OCI-LY7 (cell line): ENCODE data around the gene IQSEC1. TPM values are rescaled to one million over a fixed set of nuclear protein-coding genes. Genes with fewer than 3 reads are reported as not detected.

Source experiments
- BruUV-seq: library from RNA; stranded (reverse); fragments of 400-500 nt; replicated peaks from 2 replicates; lab custom pipeline; 2021; lab: Mats Ljungman, UMichigan
- CTCF ChIA-PET: fragments of 300-600 bp; sonication (Branson Sonifier 250); formaldehyde crosslinking; loops from one replicate; lab custom pipeline; 2022; ENCODE audit warnings: antibody characterized with exemption; ENCODE audit not compliant: unreplicated experiment; lab: Charles Lee
- POLR2A ChIA-PET: fragments of 300-600 bp; sonication (Branson Sonifier 250); formaldehyde crosslinking; loops from one replicate; lab custom pipeline; 2022; ENCODE audit warnings: antibody characterized with exemption; lab: Charles Lee
- DNase-seq: peaks from one replicate; pipeline ENCODE4 v3.0.0-alpha.2; 2015; ENCODE audit warnings: low spot score
- H2AFZ ChIP-seq: fragments of 200-600 bp; sonication (generic), shearing (Covaris generic); 2 replicates; pipeline ENCODE4 v1.6.1; 2014; ENCODE audit warnings: mild to moderate bottlenecking, antibody characterized with exemption, low read length, moderate library complexity
- H3K27ac ChIP-seq: fragments of 200-600 bp; sonication (generic); 2 replicates; pipeline ENCODE4 v1.5.1; 2014; ENCODE audit warnings: mixed run types, low read depth, mild to moderate bottlenecking, moderate library complexity, low read length, inconsistent platforms; ENCODE audit not compliant: poor library complexity, severe bottlenecking
- H3K36me3 ChIP-seq: fragments of 200-600 bp; sonication (generic); 2 replicates; pipeline ENCODE4 v1.6.1; 2014; ENCODE audit warnings: mild to moderate bottlenecking, antibody characterized with exemption, low read length, moderate library complexity, mixed read lengths; ENCODE audit not compliant: insufficient read depth
- H3K4me1 ChIP-seq: fragments of 200-600 bp; sonication (generic); 2 replicates; pipeline ENCODE4 v1.5.1; 2014; ENCODE audit warnings: mild to moderate bottlenecking, low read length; ENCODE audit not compliant: insufficient read depth, poor library complexity, severe bottlenecking
- H3K4me2 ChIP-seq: fragments of 200-600 bp; sonication (generic); 2 replicates; pipeline ENCODE4 v1.6.1; 2014; ENCODE audit warnings: mild to moderate bottlenecking, low read length
- H3K4me3 ChIP-seq: fragments of 200-600 bp; sonication (generic); 2 replicates; pipeline ENCODE4 v1.5.1; 2014; ENCODE audit warnings: mild to moderate bottlenecking, low read depth, low read length; ENCODE audit not compliant: poor library complexity, severe bottlenecking
- H3K79me2 ChIP-seq: fragments of 200-600 bp; sonication (generic); 2 replicates; pipeline ENCODE4 v1.6.1; 2016; ENCODE audit warnings: low read depth, mild to moderate bottlenecking, low read length, moderate library complexity, mixed read lengths; ENCODE audit not compliant: insufficient read depth
- H3K9me2 ChIP-seq: fragments of 200-600 bp; sonication (generic); 2 replicates; pipeline ENCODE4 v1.6.1; 2016; ENCODE audit warnings: mild to moderate bottlenecking, low read length, mixed read lengths; ENCODE audit not compliant: insufficient read depth
- H3K9me3 ChIP-seq: fragments of 200-600 bp; sonication (generic); 2 replicates; pipeline ENCODE4 v1.6.1; 2014; ENCODE audit warnings: mild to moderate bottlenecking, mixed run types, low read length, mixed read lengths
- H4K20me1 ChIP-seq: fragments of 200-600 bp; sonication (generic); 2 replicates; pipeline ENCODE4 v1.6.1; 2014; ENCODE audit warnings: mild to moderate bottlenecking, antibody characterized with exemption, low read length, moderate library complexity, mixed read lengths; ENCODE audit not compliant: insufficient read depth
- CTCF ChIP-seq: fragments of 200-600 bp; sonication (generic); conservative IDR thresholded peaks from 2 replicates; pipeline ENCODE4 v1.5.1; 2014; ENCODE audit warnings: mild to moderate bottlenecking, antibody characterized with exemption, low read length, moderate library complexity, mixed read lengths
- EZH2phosphoT487 ChIP-seq: fragments of 200-600 bp; sonication (generic); IDR thresholded peaks from 2 replicates; pipeline ENCODE4 v1.6.1; 2018; ENCODE audit warnings: low read depth, borderline replicate concordance, mild to moderate bottlenecking, mixed run types, antibody characterized with exemption, low read length, moderate library complexity, mixed read lengths
- intact Hi-C: fragments of 100-400 bp; cut with micrococcal nuclease; formaldehyde crosslinking; loops from one replicate; pipeline ENCODE4 v1.10.0; 2022; ENCODE audit not compliant: unreplicated experiment
- total RNA-seq, 2 experiments: library from RNA; depleted of rRNA in 1 of 2; stranded (reverse); fragments of >200 nt in 1 of 2; shearing (Covaris generic) in 1 of 2; gene quantifications; 2 replicates each; pipeline ENCODE4 v1.2.3, GENCODE V29; 2014 to 2022

Gene IQSEC1
- total RNA-seq, 2 experiments from 2014 or later = 25.2 to 70.1 TPM

GRCh38 chr3:12896063-12896985 lies 176.9 kb downstream of the IQSEC1 start:
- ChIA-PET CTCF (no interaction called here), POLR2A (interaction anchor here (0.8 to 1.4 kb wide), 3 partner anchors 9 to 446 kb away, joined by 3 to 4 read pairs (median 3); no protein-coding TSS in a partner anchor)
- H3K9me3 ChIP-seq = no peaks in the 10 kb centered on the region
- H3K4me3 ChIP-seq = no peak overlapping the region
- H4K20me1 ChIP-seq = no peaks in the 10 kb centered on the region
- peaks cover 16% of the 10 kb centered on the region for H3K36me3 ChIP-seq
- no peaks in the 10 kb centered on the region for H3K79me2 ChIP-seq
- no TSS peak for BruUV-seq
- no peak overlapping the region for H3K27ac ChIP-seq
- no peaks in the 10 kb centered on the region for H3K9me2 ChIP-seq
- H3K4me1 ChIP-seq = peaks cover 4% of the 10 kb centered on the region
- no peak overlapping the region for H2AFZ ChIP-seq
- H3K4me2 ChIP-seq = no peak overlapping the region
- intact Hi-C loops = no loop called here
- TF ChIP-seq EZH2phosphoT487 (no peak), CTCF (no peak)
- DNase-seq = no peak

- POLR2A ChIA-PET = interaction anchor here (0.8 to 1.4 kb wide), 3 partner anchors 8 to 447 kb away, joined by 3 to 4 read pairs (median 3); no protein-coding TSS in a partner anchor
- intact Hi-C loops = no loop called here
Observed at GRCh38 chr3:12895391-12896062, 177.7 kb downstream of the IQSEC1 start.

More at GRCh38 chr3:12895391-12896062, 177.7 kb downstream of the IQSEC1 start:
- no peaks in the 10 kb centered on the region for H3K79me2 ChIP-seq
- peaks cover 4% of the 10 kb centered on the region for H3K4me1 ChIP-seq
- no peak overlapping the region for H3K4me2 ChIP-seq
- TF ChIP-seq EZH2phosphoT487 (no peak), CTCF (no peak)
- no peak overlapping the region for H2AFZ ChIP-seq
- H3K9me3 ChIP-seq = no peaks in the 10 kb centered on the region
- H3K9me2 ChIP-seq = no peaks in the 10 kb centered on the region
- BruUV-seq = no TSS peak
- no peak for DNase-seq
- H4K20me1 ChIP-seq = no peaks in the 10 kb centered on the region
- CTCF ChIA-PET = no interaction called here
- no peak overlapping the region for H3K27ac ChIP-seq
- no peak overlapping the region for H3K4me3 ChIP-seq
- peaks cover 8% of the 10 kb centered on the region; the same call in 1 of the 2 replicates for H3K36me3 ChIP-seq
